ENCODE data around the gene PRKACA. TPM values are rescaled to one million over a fixed set of nuclear protein-coding genes. Genes with fewer than 3 reads are reported as not detected.
A peak's percentile ranks its signal among the peaks of the same experiment; 100 is the strongest.
"Not testable (repeated sequence)": the region's sequence is repeated elsewhere in the genome, so short reads cannot be mapped to it uniquely, and the experiment has no call there.

The PRKACA gene
- polyA plus RNA-seq, 1 donor from 2014 or later = 1.4 TPM

DNA sequence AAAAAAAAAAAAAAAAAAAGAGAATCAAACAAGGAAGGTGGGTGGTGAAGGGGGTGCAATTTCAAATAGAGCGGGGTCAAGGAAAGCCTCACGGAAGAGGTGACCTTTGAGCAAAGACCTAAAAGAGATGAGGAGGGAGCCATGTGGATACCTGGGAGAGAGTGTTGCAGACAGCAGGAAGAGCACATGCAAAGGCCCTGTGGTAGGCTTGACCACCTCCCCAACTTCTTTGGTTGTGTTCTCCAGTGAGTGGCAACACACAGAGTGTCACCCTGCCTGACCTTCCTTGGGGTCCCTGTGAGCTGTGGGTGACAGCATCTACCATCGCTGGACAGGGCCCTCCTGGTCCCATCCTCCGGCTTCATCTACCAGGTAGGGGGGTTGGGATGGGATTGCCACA is 67.0 kb downstream of the PRKACA start:
- no peak overlapping the region for H3K4me3 Mint-ChIP-seq
- no peaks in the 10 kb centered on the region for H3K27me3 Mint-ChIP-seq
- H3K4me1 Mint-ChIP-seq = peaks cover 0 to 1% (median 0%) of the 10 kb centered on the region in 3 donors
- no peak overlapping the region for H3K27ac Mint-ChIP-seq
- H3K9me3 Mint-ChIP-seq = peaks cover 0 to 2% (median 0%) of the 10 kb centered on the region in 3 donors
- peaks cover 11% of the 10 kb centered on the region for H3K36me3 Mint-ChIP-seq

DNA sequence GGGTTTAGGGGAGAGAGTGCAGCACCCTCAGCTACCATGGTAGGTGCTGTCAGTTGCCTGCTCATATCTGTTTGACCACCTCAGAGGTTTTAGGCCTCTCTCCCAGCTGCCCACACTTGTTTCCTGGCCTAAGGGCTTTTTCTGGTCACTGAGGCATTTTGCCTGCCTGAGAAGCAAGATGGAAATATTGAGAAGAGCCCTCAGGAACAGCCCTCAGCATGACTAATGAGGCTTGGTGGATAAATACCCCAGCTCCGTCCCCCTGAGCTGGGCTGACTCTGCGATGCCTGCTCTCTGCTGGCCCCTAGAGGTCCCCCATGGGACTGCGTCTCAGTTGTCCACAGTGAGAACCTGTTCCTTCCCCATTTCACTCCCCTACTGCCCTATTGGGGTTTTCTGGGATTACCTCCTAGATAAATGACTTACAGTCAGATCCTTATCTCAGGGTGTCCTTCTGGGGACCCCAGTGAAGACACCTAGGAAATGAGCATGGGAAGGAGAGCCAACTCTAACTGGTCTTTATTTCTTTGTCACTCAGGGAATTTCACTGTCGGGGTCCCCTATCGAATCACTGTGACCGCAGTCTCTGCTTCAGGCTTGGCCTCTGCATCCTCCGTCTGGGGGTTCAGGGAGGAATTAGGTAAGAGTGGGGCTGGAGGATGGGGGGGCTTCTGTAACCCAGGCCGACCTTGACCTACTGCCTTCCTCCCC is 69.0 kb downstream of the PRKACA start:
- H3K27me3 Mint-ChIP-seq = no peaks in the 10 kb centered on the region
- peaks cover 11% of the 10 kb centered on the region for H3K36me3 Mint-ChIP-seq
- H3K9me3 Mint-ChIP-seq = peaks cover 0 to 2% (median 0%) of the 10 kb centered on the region in 3 donors
- no peak overlapping the region for H3K4me3 Mint-ChIP-seq
- peak overlapping the region in 2 of 3 donors; percentile 58 to 76 for H3K27ac Mint-ChIP-seq
- H3K4me1 Mint-ChIP-seq = peaks cover 0 to 1% (median 0%) of the 10 kb centered on the region in 3 donors

- not testable (repeated sequence) for H3K36me3 Mint-ChIP-seq, H3K4me1 Mint-ChIP-seq, H3K27me3 Mint-ChIP-seq, H3K9me3 Mint-ChIP-seq, H3K4me3 Mint-ChIP-seq, H3K27ac Mint-ChIP-seq
These were observed 69.7 kb downstream of the PRKACA start for GRCh38 chr19:14047866-14048265.

GRCh38 chr19:14042659-14043608 is 74.6 kb downstream of the PRKACA start:
- peak overlapping the region; percentile 88 to 98 (median 97) for H3K27ac Mint-ChIP-seq
- peak overlapping the region in 3 of 4 donors; percentile 7 to 80 (median 34) for H3K4me3 Mint-ChIP-seq
- H3K4me1 Mint-ChIP-seq = peaks cover 10 to 16% (median 13%) of the 10 kb centered on the region in 3 donors
- H3K36me3 Mint-ChIP-seq, H3K9me3 Mint-ChIP-seq, H3K27me3 Mint-ChIP-seq: not testable (repeated sequence)

Other genes with a start within 250 kb of the PRKACA start
- gene NANOS3, start 240.6 kb downstream of the PRKACA start, polyA plus RNA-seq = not detected
- gene BRME1, start 211.6 kb downstream of the PRKACA start, polyA plus RNA-seq = not detected
- gene CC2D1A, start 211.6 kb downstream of the PRKACA start, polyA plus RNA-seq = 15.5 TPM
- not detected for gene PODNL1, start 179.3 kb downstream of the PRKACA start, polyA plus RNA-seq
- 5.7 TPM for gene DCAF15, start 165.3 kb downstream of the PRKACA start, polyA plus RNA-seq
- gene RFX1, start 111.4 kb downstream of the PRKACA start, polyA plus RNA-seq = 3.7 TPM
- gene RLN3, start 89.6 kb downstream of the PRKACA start, polyA plus RNA-seq = 0.65 TPM
- 58.3 TPM for gene IL27RA, start 86.0 kb downstream of the PRKACA start, polyA plus RNA-seq
- not detected for gene PALM3, start 55.7 kb downstream of the PRKACA start, polyA plus RNA-seq
- gene MISP3, start 45.0 kb downstream of the PRKACA start, polyA plus RNA-seq = 0.16 TPM
- not detected for gene C19orf67, start 32.0 kb downstream of the PRKACA start, polyA plus RNA-seq
- 2.8 TPM for gene SAMD1, start 27.0 kb downstream of the PRKACA start, polyA plus RNA-seq
- 1.9 TPM for gene ASF1B, start 18.8 kb upstream of the PRKACA start, polyA plus RNA-seq
- 0.11 TPM for gene ADGRL1, start 88.4 kb upstream of the PRKACA start, polyA plus RNA-seq

Measured in IgD-negative memory B cell (primary cell).